ENCODE measurements around the gene B3GAT3.
A peak's percentile ranks its signal among the peaks of the same experiment; 100 is the strongest.
"Not testable (repeated sequence)": the region's sequence is repeated elsewhere in the genome, so short reads cannot be mapped to it uniquely, and the experiment has no call there.

The B3GAT3 gene

GRCh38 chr11:62602141-62603071 is 19.4 kb downstream of the B3GAT3 start:
- peak; percentile 36 for DNase-seq

GRCh38 chr11:62601372-62602140 is 20.2 kb downstream of the B3GAT3 start, which contains the start of gene MTA2:
TSS of gene MTA2 (minus strand) at chr11:62601865. CDS start at chr11:62601450, 415 bp downstream.
- peak; percentile 100 for DNase-seq

- peak; percentile 67 for DNase-seq
Measured at GRCh38 chr11:62601122-62601371, 20.7 kb downstream of the B3GAT3 start.

GRCh38 chr11:62600367-62601121 is 21.2 kb downstream of the B3GAT3 start:
- no peak for DNase-seq

- DNase-seq: no peak
Measured at GRCh38 chr11:62599901-62600300, 21.9 kb downstream of the B3GAT3 start.

GRCh38 chr11:62599069-62599696 is 22.6 kb downstream of the B3GAT3 start:
- peak; percentile 98 for DNase-seq

- no peak for DNase-seq
Measured at GRCh38 chr11:62595124-62595523, 26.7 kb downstream of the B3GAT3 start.

- DNase-seq: peak; percentile 87
Measured at GRCh38 chr11:62593434-62594044, 28.2 kb downstream of the B3GAT3 start.

- DNase-seq: no peak
Measured at GRCh38 chr11:62592989-62593421, 28.8 kb downstream of the B3GAT3 start.

GRCh38 chr11:62592146-62592815 is 29.5 kb downstream of the B3GAT3 start:
- no peak for DNase-seq

GRCh38 chr11:62591448-62592145 is 30.2 kb downstream of the B3GAT3 start, which contains the start of gene TUT1:
TSS of gene TUT1 (minus strand) at chr11:62591523. CDS start at chr11:62591485, 38 bp downstream.
- peak; percentile 97 for DNase-seq

GRCh38 chr11:62588966-62589637 is 32.7 kb downstream of the B3GAT3 start:
- DNase-seq: peak; percentile 60

GRCh38 chr11:62585356-62585755 is 36.4 kb downstream of the B3GAT3 start:
- not testable (repeated sequence) for DNase-seq

- DNase-seq: not testable (repeated sequence)
Measured at GRCh38 chr11:62581735-62582134, 40.1 kb downstream of the B3GAT3 start.

- DNase-seq: no peak
Measured at GRCh38 chr11:62580959-62581715, 40.6 kb downstream of the B3GAT3 start.

GRCh38 chr11:62579252-62579651 is 42.5 kb downstream of the B3GAT3 start:
- no peak for DNase-seq

- DNase-seq: no peak
Measured at GRCh38 chr11:62578541-62578940, 43.2 kb downstream of the B3GAT3 start.

GRCh38 chr11:62577046-62577714 is 44.6 kb downstream of the B3GAT3 start:
- no peak for DNase-seq

- DNase-seq: no peak
Measured at GRCh38 chr11:62575837-62576236, 45.9 kb downstream of the B3GAT3 start.

Measured in activated CD4-positive, alpha-beta T cell treated with anti-CD3 and anti-CD28 coated beads for 48 hours (primary cell).